BJ (cell line): ENCODE measurements around the gene BAD. TPM values are rescaled to one million over a fixed set of nuclear protein-coding genes. Genes with fewer than 3 reads are reported as not detected.

Experiments used
- CTCF ChIA-PET: fragments of 350-600 bp; formaldehyde crosslinking; extraction: SDS; loops from one replicate; lab custom pipeline; 2021; ENCODE audit warnings: antibody characterized with exemption, inconsistent platforms; lab: Yijun Ruan, JAX
- POLR2A ChIA-PET: fragments of 300-600 bp; sonication (Branson Sonifier 250); formaldehyde crosslinking; extraction: SDS; loops from one replicate; lab custom pipeline; 2021; ENCODE audit warnings: antibody characterized with exemption; lab: Charles Lee
- DNase-seq: peaks from one replicate; pipeline ENCODE4 v3.0.0-alpha.2; 2011; ENCODE audit warnings: low read depth
- H3K27me3 ChIP-seq: 2 replicates; pipeline ENCODE4 v1.6.0; 2011; ENCODE audit warnings: low read length; ENCODE audit not compliant: control insufficient read depth, insufficient read depth
- H3K36me3 ChIP-seq: 2 replicates; pipeline ENCODE4 v1.5.1; 2011; ENCODE audit warnings: low read length; ENCODE audit not compliant: control insufficient read depth, insufficient read depth
- H3K4me3 ChIP-seq: 2 replicates; pipeline ENCODE4 v1.5.1; 2011; ENCODE audit warnings: low read depth, mild to moderate bottlenecking, control low read depth, low read length
- CTCF ChIP-seq: IDR thresholded peaks from 2 replicates; pipeline ENCODE4 v1.5.1; 2011; ENCODE audit warnings: low read depth, mild to moderate bottlenecking, control low read depth, inconsistent platforms, low read length, moderate library complexity; ENCODE audit not compliant: insufficient read depth
- polyA plus RNA-seq: library from polyadenylated mRNA; depleted of rRNA; stranded (reverse); fragments of >200 nt; gene quantifications from 2 replicates; pipeline ENCODE4 v1.2.3, GENCODE V29; 2011

Gene BAD
- polyA plus RNA-seq, 1 experiment, result 85.3 TPM

- H3K36me3 ChIP-seq, result no peaks in the 10 kb centered on the region
- CTCF ChIA-PET, result interaction anchor here (0.6 to 5.5 kb wide), 35 partner anchors 9 to 340 kb away, joined by 3 to 229 read pairs (median 5); partner anchors contain the start of genes BAD, FERMT3, GPR137 and KCNK4
- DNase-seq, result peak; percentile 23
- peak; percentile 89 for TF ChIP-seq CTCF
- peak overlapping the region; percentile 66 for H3K4me3 ChIP-seq
- H3K27me3 ChIP-seq, result peaks cover 8% of the 10 kb centered on the region; the same call in 1 of the 2 replicates
- POLR2A ChIA-PET, result interaction anchor here (0.6 kb wide), 2 partner anchors 13 to 51 kb away, joined by 3 to 5 read pairs; partner anchors contain the start of genes PRDX5 and TRMT112
These were observed 20.0 kb upstream of the BAD start for GRCh38 chr11:64304316-64305072.

- peaks cover 9% of the 10 kb centered on the region; the same call in 1 of the 2 replicates for H3K27me3 ChIP-seq
- peak overlapping the region; percentile 66 for H3K4me3 ChIP-seq
- TF ChIP-seq CTCF, result no peak
- POLR2A ChIA-PET, result interaction anchor here (0.6 kb wide), 1 partner anchor 51 kb away, joined by 3 read pairs; no protein-coding TSS in a partner anchor
- CTCF ChIA-PET, result interaction anchor here (0.7 to 5.5 kb wide), 25 partner anchors 11 to 340 kb away, joined by 3 to 229 read pairs (median 6); partner anchors contain the start of genes BAD, FERMT3, GPR137 and KCNK4
- H3K36me3 ChIP-seq, result no peaks in the 10 kb centered on the region
- no peak for DNase-seq
These were observed 19.5 kb upstream of the BAD start for GRCh38 chr11:64304032-64304315.

GRCh38 chr11:64303109-64304031 is 18.9 kb upstream of the BAD start:
- no peak for DNase-seq
- Histone ChIP-seq H3K4me3 (no peak overlapping the region), H3K36me3 (no peaks in the 10 kb centered on the region), H3K27me3 (peaks cover 9% of the 10 kb centered on the region; the same call in 1 of the 2 replicates)
- CTCF ChIA-PET, result interaction anchor here (0.8 to 5.5 kb wide), 23 partner anchors 12 to 302 kb away, joined by 3 to 229 read pairs (median 11); partner anchors contain the start of genes BAD, FERMT3, GPR137 and KCNK4
- POLR2A ChIA-PET, result interaction anchor here (0.6 kb wide), 1 partner anchor 52 kb away, joined by 3 read pairs; no protein-coding TSS in a partner anchor
- no peak for TF ChIP-seq CTCF

GRCh38 chr11:64299847-64300648 is 15.6 kb upstream of the BAD start, which contains the start of gene CATSPERZ:
TSS of gene CATSPERZ (plus strand) at chr11:64300358. CDS start at chr11:64300411, 53 bp downstream.
- H3K4me3 ChIP-seq, result no peak within 1 kb of the TSS
- no peaks in the 10 kb centered on the region for H3K36me3 ChIP-seq
- no peak for TF ChIP-seq CTCF
- DNase-seq, result no peak
- H3K27me3 ChIP-seq, result peaks cover 31% of the 10 kb centered on the region
- POLR2A ChIA-PET, result no interaction called here
- CTCF ChIA-PET, result interaction anchor here (0.7 to 5.4 kb wide), 25 partner anchors 7 to 712 kb away, joined by 3 to 229 read pairs (median 6); partner anchors contain the start of genes BAD, FERMT3, GPR137 and KCNK4
